ENCODE measurements around the gene UPB1. TPM values are rescaled to one million over a fixed set of nuclear protein-coding genes. Genes with fewer than 3 reads are reported as not detected.

Gene UPB1
- total and polyA plus RNA-seq, 10 of the 15 experiments (the other 5 are each of a cell fraction or from before 2014, with no cell fraction given), result 0.89 to 20.5 (median 3.1) TPM

DNA sequence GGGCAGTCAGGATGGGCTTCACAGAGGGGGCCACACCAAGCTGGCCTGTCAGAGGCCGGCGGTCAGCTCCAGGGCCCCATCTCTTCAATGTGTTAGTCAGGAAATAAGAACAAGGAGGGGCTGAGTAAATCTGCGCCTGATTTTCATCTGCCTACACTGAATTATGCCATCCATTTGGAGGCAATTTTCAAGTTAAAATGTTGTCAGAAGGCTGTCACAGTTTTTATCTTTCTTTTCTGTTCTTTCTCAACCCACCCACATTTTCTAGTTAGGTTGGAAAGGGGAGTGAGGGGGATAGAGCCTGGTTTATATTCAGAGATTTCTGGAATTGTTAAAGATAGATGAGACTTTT lies 48.9 kb upstream of the UPB1 start:
- RAD21 ChIA-PET (ENCODE audit: unreplicated experiment), result no interaction called here
- no peaks in the 10 kb centered on the region for H3K4me1 ChIP-seq (ENCODE audit: control insufficient read depth, insufficient read depth, low read length)
- CTCF ChIA-PET, result no interaction called here
- H4K20me1 ChIP-seq (ENCODE audit: control insufficient read depth, insufficient read depth), result no peaks in the 10 kb centered on the region; the same call in 1 of the 2 replicates
- H3K79me2 ChIP-seq (ENCODE audit: control insufficient read depth, insufficient read depth, low read length), result no peaks in the 10 kb centered on the region
- H3K9ac ChIP-seq (ENCODE audit: control insufficient read depth, insufficient read depth, low read length), result no peak overlapping the region
- no peak for FAIRE-seq
- in situ Hi-C loops (cut with MboI) (no loop called here), intact Hi-C loops (cut with micrococcal nuclease; ENCODE audit: unreplicated experiment) (no loop called here)
- H3K4me2 ChIP-seq (ENCODE audit: control insufficient read depth, insufficient read depth), result no peak overlapping the region
- no peak overlapping the region for H3K27ac ChIP-seq (ENCODE audit: control insufficient read depth, insufficient read depth)
- H3K36me3 ChIP-seq (ENCODE audit: control insufficient read depth in 2 of 2, insufficient read depth in 2 of 2, low read length in 1 of 2), result peaks cover 6 to 10% of the 10 kb centered on the region in 2 experiments
- POLR2A ChIA-PET, result no interaction called here
- no peak overlapping the region for H2AFZ ChIP-seq (ENCODE audit: control insufficient read depth, low read depth, low read length)
- TF ChIP-seq NR2F1 (conservative IDR thresholded peaks at IDR 0.05) (no peak), ZNF384 (IDR thresholded peaks at IDR 0.05; ENCODE audit: borderline replicate concordance, low read depth, low read length) (no peak), IRF4 (IDR thresholded peaks at IDR 0.05; ENCODE audit: low read depth, low read length) (no peak), WRNIP1 (IDR thresholded peaks at IDR 0.05; ENCODE audit: borderline replicate concordance, low read depth, low read length) (no peak), BCL11A (IDR thresholded peaks at IDR 0.05; ENCODE audit: low read depth, low read length) (no peak), RAD21 (IDR thresholded peaks at IDR 0.05; ENCODE audit: insufficient read depth, low read depth, low read length) (no peak), SP1 (IDR thresholded peaks at IDR 0.05; ENCODE audit: low read depth, low read length) (no peak), PAX5 (IDR thresholded peaks at IDR 0.05; ENCODE audit: borderline replicate concordance, low read depth, low read length) (no peak)
- H3K27me3 ChIP-seq (replicated peaks in 1 of 2; ENCODE audit: control insufficient read depth in 2 of 2, insufficient read depth in 2 of 2, low read length in 1 of 2), result no peaks in the 10 kb centered on the region
- no peak for DNase-seq (ENCODE audit: low read depth, low spot score)
- 91% methylated on average over 3 of the region's 3 CpGs for WGBS (ENCODE audit: insufficient coverage, insufficient replicate concordance, low lambda C conversion rate, missing lambda C conversion rate)
- H3K4me3 ChIP-seq, result no peak overlapping the region
- no peak for ATAC-seq
- H3K9me3 ChIP-seq (replicated peaks; ENCODE audit: control insufficient read depth, insufficient read depth, low read length), result no peaks in the 10 kb centered on the region; the same call in 2 of the 3 replicates
- no TSS peak for BruUV-seq (replicated peaks)
- SMC1A ChIA-PET (ENCODE audit: uncharacterized antibody, unreplicated experiment), result interaction anchor here (1.6 kb wide), 1 partner anchor 61 kb away, joined by 3 read pairs; no protein-coding TSS in a partner anchor

DNA sequence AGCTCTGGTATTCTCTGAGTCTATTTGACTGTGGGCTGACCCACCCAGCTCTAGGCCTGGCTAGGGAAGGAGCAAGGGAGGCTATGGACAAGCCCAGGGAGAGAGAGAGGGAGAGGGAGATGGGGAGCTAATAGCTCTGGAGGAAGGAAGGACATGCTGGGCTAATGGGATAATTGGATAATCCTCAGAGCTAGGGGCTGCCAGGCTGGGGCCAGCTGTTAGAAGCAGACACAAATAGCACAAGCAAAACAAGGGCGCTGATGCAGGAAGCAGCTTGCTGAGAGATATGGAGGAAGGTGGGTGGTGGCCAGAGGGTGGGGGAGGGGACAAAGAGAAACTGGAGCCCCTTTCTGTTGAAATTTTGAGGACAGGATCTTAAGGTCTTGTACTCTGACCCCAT lies 44.5 kb upstream of the UPB1 start:
- no peak for DNase-seq (ENCODE audit: low read depth, low spot score)
- ChIA-PET SMC1A (ENCODE audit: uncharacterized antibody, unreplicated experiment) (no interaction called here), RAD21 (ENCODE audit: unreplicated experiment) (interaction anchor here (0.6 kb wide), 1 partner anchor 19 kb away, joined by 3 read pairs; no protein-coding TSS in a partner anchor), CTCF (interaction anchor here (0.6 to 0.7 kb wide), 2 partner anchors 9 to 10 kb away, joined by 3 to 5 read pairs; no protein-coding TSS in a partner anchor), POLR2A (interaction anchor here (1.4 kb wide), 1 partner anchor 16 kb away, joined by 6 read pairs; no protein-coding TSS in a partner anchor)
- 50% methylated on average over 1 of the region's 1 CpG for WGBS (ENCODE audit: insufficient coverage, insufficient replicate concordance, low lambda C conversion rate, missing lambda C conversion rate)
- no peaks in the 10 kb centered on the region for H3K27me3 ChIP-seq (replicated peaks in 1 of 2; ENCODE audit: control insufficient read depth in 2 of 2, insufficient read depth in 2 of 2, low read length in 1 of 2)
- in situ Hi-C loops (cut with MboI) (no loop called here), intact Hi-C loops (cut with micrococcal nuclease; ENCODE audit: unreplicated experiment) (no loop called here)
- ATAC-seq, result no peak
- H3K36me3 ChIP-seq (ENCODE audit: control insufficient read depth in 2 of 2, insufficient read depth in 2 of 2, low read length in 1 of 2), result no peaks in the 10 kb centered on the region
- H3K27ac ChIP-seq (ENCODE audit: control insufficient read depth, insufficient read depth), result no peak overlapping the region
- no peak for FAIRE-seq
- H3K9ac ChIP-seq (ENCODE audit: control insufficient read depth, insufficient read depth, low read length), result no peak overlapping the region
- H3K4me3 ChIP-seq, result no peak overlapping the region
- no TSS peak for BruUV-seq (replicated peaks)
- no peaks in the 10 kb centered on the region; the same call in 2 of the 3 replicates for H3K9me3 ChIP-seq (replicated peaks; ENCODE audit: control insufficient read depth, insufficient read depth, low read length)
- no peak overlapping the region for H2AFZ ChIP-seq (ENCODE audit: control insufficient read depth, low read depth, low read length)
- H3K4me2 ChIP-seq (ENCODE audit: control insufficient read depth, insufficient read depth), result no peak overlapping the region
- no peaks in the 10 kb centered on the region for H3K79me2 ChIP-seq (ENCODE audit: control insufficient read depth, insufficient read depth, low read length)
- H4K20me1 ChIP-seq (ENCODE audit: control insufficient read depth, insufficient read depth), result no peaks in the 10 kb centered on the region
- H3K4me1 ChIP-seq (ENCODE audit: control insufficient read depth, insufficient read depth, low read length), result no peaks in the 10 kb centered on the region
- TF ChIP-seq HDGF (IDR thresholded peaks at IDR 0.05), result no peak
- TF ChIP-seq CBX3 (IDR thresholded peaks at IDR 0.05; ENCODE audit: borderline replicate concordance, low read depth), result no peak
- TF ChIP-seq JUNB (IDR thresholded peaks at IDR 0.05), result no peak
- no peak for TF ChIP-seq CBFB (IDR thresholded peaks at IDR 0.05; ENCODE audit: low read depth)
- no peak for TF ChIP-seq ZNF384 (IDR thresholded peaks at IDR 0.05; ENCODE audit: borderline replicate concordance, low read depth, low read length)
- TF ChIP-seq, protein P1, sequence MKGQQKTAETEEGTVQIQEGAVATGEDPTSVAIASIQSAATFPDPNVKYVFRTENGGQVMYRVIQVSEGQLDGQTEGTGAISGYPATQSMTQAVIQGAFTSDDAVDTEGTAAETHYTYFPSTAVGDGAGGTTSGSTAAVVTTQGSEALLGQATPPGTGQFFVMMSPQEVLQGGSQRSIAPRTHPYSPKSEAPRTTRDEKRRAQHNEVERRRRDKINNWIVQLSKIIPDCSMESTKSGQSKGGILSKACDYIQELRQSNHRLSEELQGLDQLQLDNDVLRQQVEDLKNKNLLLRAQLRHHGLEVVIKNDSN (IDR thresholded peaks at IDR 0.05; ENCODE audit: borderline replicate concordance, extremely low read length, insufficient read depth, low read depth, low read length), result no peak
- no peak for TF ChIP-seq ZNF274 (IDR thresholded peaks at IDR 0.05; ENCODE audit: insufficient read depth, insufficient read length)
- TF ChIP-seq, protein P2, sequence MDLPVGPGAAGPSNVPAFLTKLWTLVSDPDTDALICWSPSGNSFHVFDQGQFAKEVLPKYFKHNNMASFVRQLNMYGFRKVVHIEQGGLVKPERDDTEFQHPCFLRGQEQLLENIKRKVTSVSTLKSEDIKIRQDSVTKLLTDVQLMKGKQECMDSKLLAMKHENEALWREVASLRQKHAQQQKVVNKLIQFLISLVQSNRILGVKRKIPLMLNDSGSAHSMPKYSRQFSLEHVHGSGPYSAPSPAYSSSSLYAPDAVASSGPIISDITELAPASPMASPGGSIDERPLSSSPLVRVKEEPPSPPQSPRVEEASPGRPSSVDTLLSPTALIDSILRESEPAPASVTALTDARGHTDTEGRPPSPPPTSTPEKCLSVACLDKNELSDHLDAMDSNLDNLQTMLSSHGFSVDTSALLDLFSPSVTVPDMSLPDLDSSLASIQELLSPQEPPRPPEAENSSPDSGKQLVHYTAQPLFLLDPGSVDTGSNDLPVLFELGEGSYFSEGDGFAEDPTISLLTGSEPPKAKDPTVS (IDR thresholded peaks at IDR 0.05; ENCODE audit: low read depth, low read length), result no peak
- TF ChIP-seq BACH1 (IDR thresholded peaks at IDR 0.05; ENCODE audit: borderline replicate concordance), result no peak
- TF ChIP-seq, protein P3, sequence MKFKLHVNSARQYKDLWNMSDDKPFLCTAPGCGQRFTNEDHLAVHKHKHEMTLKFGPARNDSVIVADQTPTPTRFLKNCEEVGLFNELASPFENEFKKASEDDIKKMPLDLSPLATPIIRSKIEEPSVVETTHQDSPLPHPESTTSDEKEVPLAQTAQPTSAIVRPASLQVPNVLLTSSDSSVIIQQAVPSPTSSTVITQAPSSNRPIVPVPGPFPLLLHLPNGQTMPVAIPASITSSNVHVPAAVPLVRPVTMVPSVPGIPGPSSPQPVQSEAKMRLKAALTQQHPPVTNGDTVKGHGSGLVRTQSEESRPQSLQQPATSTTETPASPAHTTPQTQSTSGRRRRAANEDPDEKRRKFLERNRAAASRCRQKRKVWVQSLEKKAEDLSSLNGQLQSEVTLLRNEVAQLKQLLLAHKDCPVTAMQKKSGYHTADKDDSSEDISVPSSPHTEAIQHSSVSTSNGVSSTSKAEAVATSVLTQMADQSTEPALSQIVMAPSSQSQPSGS (IDR thresholded peaks at IDR 0.05; ENCODE audit: low read length), result no peak

Data from GM12878 (cell line).